OCI-LY1 (cell line): Measurements from ENCODE around the gene TEX261.

Experiments used
- H2AFZ ChIP-seq: fragments of 200-600 bp; sonication (generic), shearing (Covaris generic); 2 replicates; pipeline ENCODE4 v1.6.0; 2014; ENCODE audit warnings: antibody characterized with exemption, mild to moderate bottlenecking, low read length
- H3F3A ChIP-seq: fragments of 200-600 bp; sonication (generic), shearing (Covaris generic); 2 replicates; pipeline ENCODE4 v1.6.0; 2014; ENCODE audit warnings: mild to moderate bottlenecking, antibody characterized with exemption, low read length, moderate library complexity; ENCODE audit not compliant: insufficient read depth
- H3K27ac ChIP-seq: fragments of 200-600 bp; sonication (generic); 2 replicates; pipeline ENCODE4 v1.5.1; 2014; ENCODE audit warnings: low read length, mixed run types, mild to moderate bottlenecking, low read depth; ENCODE audit not compliant: poor library complexity, severe bottlenecking
- H3K27me3 ChIP-seq: fragments of 200-600 bp; sonication (generic); 2 replicates; pipeline ENCODE4 v1.6.0; 2014; ENCODE audit warnings: antibody characterized with exemption, mild to moderate bottlenecking, low read length, moderate library complexity; ENCODE audit not compliant: insufficient read depth
- H3K36me3 ChIP-seq: fragments of 200-600 bp; sonication (generic); 2 replicates; pipeline ENCODE4 v1.6.1; 2014; ENCODE audit warnings: mild to moderate bottlenecking, antibody characterized with exemption, low read length, moderate library complexity, mixed read lengths; ENCODE audit not compliant: insufficient read depth
- H3K4me1 ChIP-seq: fragments of 200-600 bp; sonication (generic); 2 replicates; pipeline ENCODE4 v1.5.1; 2014; ENCODE audit warnings: mild to moderate bottlenecking, low read length, moderate library complexity; ENCODE audit not compliant: insufficient read depth, severe bottlenecking
- H3K4me2 ChIP-seq: fragments of 200-600 bp; sonication (generic), shearing (Covaris generic); 2 replicates; pipeline ENCODE4 v1.6.1; 2014; ENCODE audit warnings: low read length
- H3K4me3 ChIP-seq: fragments of 200-600 bp; sonication (generic); 2 replicates; pipeline ENCODE4 v1.5.1; 2014; ENCODE audit warnings: low read length, low read depth, mild to moderate bottlenecking, mixed read lengths; ENCODE audit not compliant: poor library complexity, severe bottlenecking
- H3K79me2 ChIP-seq: fragments of 200-600 bp; shearing (Covaris generic); 2 replicates; pipeline ENCODE4 v1.6.1; 2016; ENCODE audit warnings: mixed run types, low read length, mixed read lengths; ENCODE audit not compliant: insufficient read depth
- H3K9ac ChIP-seq: fragments of 200-600 bp; sonication (generic), shearing (Covaris generic); 2 replicates; pipeline ENCODE4 v1.6.1; 2014; ENCODE audit warnings: mild to moderate bottlenecking, low read length, mixed read lengths
- H3K9me2 ChIP-seq: fragments of 200-600 bp; sonication (generic), shearing (Covaris generic); 2 replicates; pipeline ENCODE4 v1.6.1; 2014; ENCODE audit warnings: low read depth, mild to moderate bottlenecking, low read length, mixed read lengths
- H3K9me3 ChIP-seq: fragments of 200-600 bp; shearing (Covaris generic); 2 replicates; pipeline ENCODE4 v1.6.1; 2014; ENCODE audit warnings: low read length, mixed read lengths
- H4K20me1 ChIP-seq: fragments of 200-600 bp; sonication (generic), shearing (Covaris generic); 2 replicates; pipeline ENCODE4 v1.6.0; 2016; ENCODE audit warnings: mild to moderate bottlenecking, low read length; ENCODE audit not compliant: insufficient read depth
- EZH2 ChIP-seq: fragments of 200-600 bp; sonication (generic), shearing (Covaris generic); IDR thresholded peaks from 2 replicates; pipeline ENCODE4 v1.8.0; 2017; ENCODE audit warnings: borderline replicate concordance, mixed run types, mild to moderate bottlenecking, antibody characterized with exemption, low read length, moderate library complexity, mixed read lengths
- TF ChIP-seq, protein P1 (sequence below): fragments of 200-600 bp; sonication (generic), shearing (Covaris generic); IDR thresholded peaks from 2 replicates; pipeline ENCODE4 v1.5.1; 2017; ENCODE audit warnings: mild to moderate bottlenecking, antibody characterized with exemption, low read length, moderate library complexity, mixed read lengths

Gene TEX261

DNA sequence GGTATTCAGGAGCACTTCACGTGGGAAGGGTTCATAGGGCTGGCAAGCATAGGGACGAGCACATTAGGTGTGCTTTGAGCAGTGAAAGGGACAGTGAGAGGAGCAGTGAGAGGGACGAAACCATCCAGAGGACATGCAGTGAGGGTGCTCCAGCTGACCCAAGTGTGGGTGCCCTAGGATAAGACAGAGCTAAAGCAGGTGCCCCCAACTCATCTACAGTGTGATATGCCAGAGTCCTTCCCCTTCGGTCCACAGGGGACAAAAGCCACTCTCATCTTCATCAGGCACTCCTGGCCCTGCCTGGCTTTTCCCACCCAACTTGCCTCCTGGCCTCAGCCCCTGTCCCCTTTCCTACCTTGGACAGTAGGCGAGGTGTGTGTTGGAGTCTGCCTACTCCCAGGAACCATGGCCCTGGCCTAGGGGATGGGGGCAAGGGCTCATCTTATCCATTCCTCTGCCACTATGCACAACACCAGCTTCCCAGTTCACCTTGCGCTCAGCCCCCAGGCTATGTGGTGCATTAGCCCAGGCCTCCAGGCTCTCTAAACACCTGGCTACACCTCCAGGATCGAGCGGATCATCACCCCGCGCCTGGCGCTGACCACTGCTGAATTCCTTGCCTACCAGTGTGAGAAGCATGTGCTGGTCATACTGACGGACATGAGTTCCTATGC, 32.3 kb downstream of the TEX261 start:
- Histone ChIP-seq H3K27me3 (no peaks in the 10 kb centered on the region), H3K27ac (no peak overlapping the region), H4K20me1 (no peaks in the 10 kb centered on the region), H3K4me2 (no peak overlapping the region), H3K9me2 (no peaks in the 10 kb centered on the region), H3K9me3 (no peaks in the 10 kb centered on the region), H3K79me2 (no peaks in the 10 kb centered on the region), H2AFZ (no peak overlapping the region), H3K36me3 (no peaks in the 10 kb centered on the region), H3K4me1 (peaks cover 6% of the 10 kb centered on the region), H3K9ac (no peak overlapping the region), H3K4me3 (no peak overlapping the region), H3F3A (no peaks in the 10 kb centered on the region)
- no peak for TF ChIP-seq EZH2
- TF ChIP-seq, protein P1, sequence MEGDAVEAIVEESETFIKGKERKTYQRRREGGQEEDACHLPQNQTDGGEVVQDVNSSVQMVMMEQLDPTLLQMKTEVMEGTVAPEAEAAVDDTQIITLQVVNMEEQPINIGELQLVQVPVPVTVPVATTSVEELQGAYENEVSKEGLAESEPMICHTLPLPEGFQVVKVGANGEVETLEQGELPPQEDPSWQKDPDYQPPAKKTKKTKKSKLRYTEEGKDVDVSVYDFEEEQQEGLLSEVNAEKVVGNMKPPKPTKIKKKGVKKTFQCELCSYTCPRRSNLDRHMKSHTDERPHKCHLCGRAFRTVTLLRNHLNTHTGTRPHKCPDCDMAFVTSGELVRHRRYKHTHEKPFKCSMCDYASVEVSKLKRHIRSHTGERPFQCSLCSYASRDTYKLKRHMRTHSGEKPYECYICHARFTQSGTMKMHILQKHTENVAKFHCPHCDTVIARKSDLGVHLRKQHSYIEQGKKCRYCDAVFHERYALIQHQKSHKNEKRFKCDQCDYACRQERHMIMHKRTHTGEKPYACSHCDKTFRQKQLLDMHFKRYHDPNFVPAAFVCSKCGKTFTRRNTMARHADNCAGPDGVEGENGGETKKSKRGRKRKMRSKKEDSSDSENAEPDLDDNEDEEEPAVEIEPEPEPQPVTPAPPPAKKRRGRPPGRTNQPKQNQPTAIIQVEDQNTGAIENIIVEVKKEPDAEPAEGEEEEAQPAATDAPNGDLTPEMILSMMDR: no peak

DNA sequence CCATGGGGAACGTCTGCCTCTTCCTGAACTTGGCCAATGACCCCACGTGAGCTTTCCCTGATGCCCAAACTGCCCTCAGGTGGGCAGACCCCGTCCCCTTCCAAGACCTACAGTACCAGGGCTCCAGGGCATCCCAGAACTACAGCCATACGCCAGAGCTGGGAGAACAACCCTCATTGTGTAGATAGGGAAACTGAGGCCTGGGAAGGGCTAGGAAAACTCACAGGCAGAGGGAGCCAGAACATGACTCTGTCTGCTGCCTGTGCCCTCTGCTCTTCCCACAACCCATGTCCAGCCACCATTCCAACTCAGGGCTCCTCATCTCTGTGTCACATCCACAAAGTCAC, 33.1 kb downstream of the TEX261 start:
- no peak for TF ChIP-seq EZH2
- TF ChIP-seq, protein P1: no peak

DNA sequence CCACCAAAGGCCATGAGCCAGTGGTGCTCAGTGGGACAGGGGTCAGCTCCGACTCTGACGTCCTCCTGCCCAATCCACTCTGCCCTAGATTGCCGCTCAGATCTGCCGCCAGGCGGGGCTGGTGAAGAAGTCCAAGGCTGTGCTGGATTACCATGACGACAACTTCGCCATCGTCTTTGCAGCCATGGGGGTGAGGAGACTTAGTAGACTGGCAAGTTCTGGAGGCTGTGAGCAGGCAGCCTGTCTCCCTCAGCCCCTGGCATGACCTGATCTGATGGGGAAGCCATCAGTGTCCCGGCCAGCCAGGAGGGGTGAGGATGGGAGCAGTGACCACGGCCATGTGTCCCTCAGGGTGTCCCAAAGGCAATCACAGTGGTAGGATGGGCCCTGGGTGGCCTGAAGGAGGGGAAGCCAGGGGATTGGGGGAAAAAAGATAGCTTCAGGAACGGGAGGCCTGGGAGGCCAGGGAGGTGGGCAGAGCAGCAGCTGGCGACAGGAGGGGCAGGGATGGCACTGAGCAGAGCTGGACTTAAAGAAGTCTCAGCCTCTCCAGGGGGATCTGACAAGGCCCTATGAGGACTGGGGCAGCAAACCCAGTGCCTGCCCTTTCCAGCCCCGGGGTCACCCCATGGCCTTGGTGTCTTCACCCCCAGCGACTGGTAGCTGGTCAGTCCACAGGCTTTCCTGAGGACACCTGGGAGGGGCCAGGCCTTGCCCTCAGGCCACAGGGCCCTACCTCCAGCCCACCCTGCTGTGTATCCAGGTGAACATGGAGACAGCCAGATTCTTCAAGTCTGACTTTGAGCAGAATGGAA, 33.6 kb downstream of the TEX261 start:
- H3F3A ChIP-seq: no peaks in the 10 kb centered on the region
- no peaks in the 10 kb centered on the region for H3K9me3 ChIP-seq
- no peak overlapping the region for H3K27ac ChIP-seq
- no peak overlapping the region for H3K4me3 ChIP-seq
- no peak overlapping the region for H3K4me2 ChIP-seq
- H4K20me1 ChIP-seq: no peaks in the 10 kb centered on the region
- no peaks in the 10 kb centered on the region for H3K79me2 ChIP-seq
- H3K36me3 ChIP-seq: no peaks in the 10 kb centered on the region
- H3K9me2 ChIP-seq: no peaks in the 10 kb centered on the region
- no peak overlapping the region for H2AFZ ChIP-seq
- H3K4me1 ChIP-seq: peaks cover 6% of the 10 kb centered on the region
- no peak overlapping the region for H3K9ac ChIP-seq
- no peak for TF ChIP-seq EZH2
- TF ChIP-seq, protein P1: no peak
- H3K27me3 ChIP-seq: no peaks in the 10 kb centered on the region

More for the DNA sequence above, 33.1 kb downstream of the TEX261 start:
- no peak overlapping the region for H3K4me3 ChIP-seq
- no peak overlapping the region for H3K27ac ChIP-seq
- no peaks in the 10 kb centered on the region for H3K9me2 ChIP-seq
- H3K9ac ChIP-seq: no peak overlapping the region
- no peak overlapping the region for H3K4me2 ChIP-seq
- no peaks in the 10 kb centered on the region for H3K27me3 ChIP-seq
- no peaks in the 10 kb centered on the region for H3K79me2 ChIP-seq
- peaks cover 6% of the 10 kb centered on the region for H3K4me1 ChIP-seq
- H4K20me1 ChIP-seq: no peaks in the 10 kb centered on the region
- H2AFZ ChIP-seq: no peak overlapping the region
- H3K36me3 ChIP-seq: no peaks in the 10 kb centered on the region
- H3F3A ChIP-seq: no peaks in the 10 kb centered on the region
- no peaks in the 10 kb centered on the region for H3K9me3 ChIP-seq
